HuH-7 (cell line): Measurements from ENCODE around the gene TTYH3.

ENCODE experiments used
- DNase-seq: peaks from one replicate; pipeline ENCODE4 v3.0.0; 2011; ENCODE audit warnings: low spot score

TTYH3 gene

DNA sequence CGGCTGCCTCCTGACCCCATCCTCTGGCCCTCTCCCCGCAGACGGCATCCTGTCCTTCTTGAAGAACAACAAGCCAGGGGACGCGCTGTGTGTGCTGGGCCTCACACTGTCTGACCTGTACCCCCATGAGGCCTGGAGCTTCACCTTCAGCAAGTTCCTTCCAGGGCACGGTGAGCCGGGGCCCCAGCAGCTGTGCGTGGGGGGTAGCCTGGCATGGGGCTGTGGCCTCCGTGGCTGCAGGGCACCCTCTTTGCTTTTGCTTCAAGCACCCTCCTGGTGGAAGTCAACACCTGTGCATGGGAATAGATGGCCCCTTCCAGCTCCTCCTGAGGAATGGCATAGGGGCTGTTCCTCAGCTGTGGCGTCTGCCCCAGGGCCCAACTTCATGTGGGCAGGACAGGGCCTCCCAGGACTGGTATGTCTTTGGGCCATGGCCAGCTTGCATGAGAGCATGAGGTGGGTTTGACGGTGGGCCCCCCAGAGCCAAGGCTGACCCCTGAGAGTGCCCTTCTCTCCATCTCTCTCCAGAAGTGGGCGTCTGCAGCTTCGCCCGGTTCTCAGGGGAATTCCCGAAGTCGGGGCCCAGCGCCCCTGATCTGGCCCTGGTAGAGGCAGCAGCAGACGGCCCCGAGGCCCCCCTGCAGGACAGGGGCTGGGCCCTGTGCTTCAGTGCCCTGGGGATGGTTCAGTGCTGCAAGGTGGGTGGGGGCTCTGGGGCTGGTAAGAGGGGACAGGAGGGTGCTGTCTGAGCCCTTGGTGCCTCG, 76.9 kb downstream of the TTYH3 start:
- DNase-seq, result no peak

DNA sequence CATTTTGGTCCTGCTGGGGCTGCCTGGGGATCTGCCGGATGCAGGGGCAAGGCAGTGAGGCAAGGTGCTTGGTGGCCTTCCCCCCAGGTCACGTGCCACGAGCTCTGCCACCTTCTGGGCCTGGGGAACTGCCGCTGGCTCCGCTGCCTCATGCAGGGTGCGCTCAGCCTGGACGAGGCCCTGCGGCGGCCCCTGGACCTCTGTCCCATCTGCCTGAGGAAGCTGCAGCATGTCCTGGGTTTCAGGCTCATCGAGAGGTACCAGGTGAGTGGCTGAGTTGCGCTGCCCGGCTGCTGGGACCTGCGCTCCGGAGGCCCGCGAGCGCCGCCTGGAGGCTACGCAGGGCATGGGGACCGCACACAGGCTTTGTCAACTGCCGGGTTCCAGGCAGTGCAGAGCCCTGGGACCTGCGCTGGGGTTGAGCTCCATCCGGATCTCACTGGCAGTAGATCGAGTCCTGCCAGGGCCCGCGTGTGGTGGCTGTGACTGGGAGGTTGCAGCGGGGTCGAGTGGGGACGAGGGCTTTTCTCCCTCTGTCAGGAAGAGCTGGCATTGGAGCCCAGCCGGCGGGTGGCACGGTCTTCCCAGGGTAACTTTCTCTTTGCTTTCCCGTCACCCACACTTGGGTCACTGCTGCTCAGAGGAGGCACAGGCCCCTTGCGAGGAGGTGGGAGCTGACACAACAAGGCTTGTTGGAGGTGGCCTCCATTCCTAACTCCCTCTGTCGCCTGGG, 77.9 kb downstream of the TTYH3 start:
- peak; percentile 99 for DNase-seq

- DNase-seq, result no peak
Measured at GRCh38 chr7:2710286-2710655, 78.5 kb downstream of the TTYH3 start.

- DNase-seq, result no peak
Measured at GRCh38 chr7:2710901-2711551, 79.2 kb downstream of the TTYH3 start.

DNA sequence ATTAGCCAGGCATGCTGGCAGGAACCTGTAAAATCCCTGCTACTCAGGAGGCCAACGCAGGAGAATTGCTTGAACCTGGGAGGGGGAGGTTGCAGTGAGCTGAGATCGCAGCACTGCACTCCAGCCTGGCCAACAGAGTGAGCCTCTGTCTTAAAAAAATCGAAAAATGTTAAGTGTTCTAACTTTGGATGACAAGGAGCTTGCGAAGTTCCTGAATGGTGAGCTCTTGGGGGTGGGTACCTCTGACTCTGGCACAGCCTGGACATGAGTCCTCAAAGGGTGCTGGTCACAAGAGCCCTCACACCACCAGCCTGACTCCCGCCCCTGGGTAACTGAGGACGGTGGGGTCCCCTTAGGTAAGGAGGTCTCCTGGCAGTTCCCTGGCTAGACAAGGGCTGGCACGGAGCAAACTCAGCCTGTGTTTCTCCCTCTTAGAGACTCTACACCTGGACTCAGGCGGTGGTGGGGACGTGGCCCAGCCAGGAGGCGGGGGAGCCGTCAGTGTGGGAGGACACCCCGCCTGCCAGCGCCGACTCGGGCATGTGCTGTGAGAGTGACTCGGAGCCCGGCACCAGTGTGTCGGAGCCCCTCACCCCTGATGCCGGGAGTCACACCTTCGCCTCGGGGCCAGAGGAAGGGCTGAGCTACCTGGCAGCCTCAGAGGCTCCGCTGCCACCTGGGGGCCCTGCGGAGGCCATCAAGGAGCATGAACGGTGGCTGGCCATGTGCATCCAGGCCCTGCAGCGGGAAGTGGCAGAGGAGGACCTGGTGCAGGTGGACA, 80.3 kb downstream of the TTYH3 start:
- DNase-seq, result no peak

DNA sequence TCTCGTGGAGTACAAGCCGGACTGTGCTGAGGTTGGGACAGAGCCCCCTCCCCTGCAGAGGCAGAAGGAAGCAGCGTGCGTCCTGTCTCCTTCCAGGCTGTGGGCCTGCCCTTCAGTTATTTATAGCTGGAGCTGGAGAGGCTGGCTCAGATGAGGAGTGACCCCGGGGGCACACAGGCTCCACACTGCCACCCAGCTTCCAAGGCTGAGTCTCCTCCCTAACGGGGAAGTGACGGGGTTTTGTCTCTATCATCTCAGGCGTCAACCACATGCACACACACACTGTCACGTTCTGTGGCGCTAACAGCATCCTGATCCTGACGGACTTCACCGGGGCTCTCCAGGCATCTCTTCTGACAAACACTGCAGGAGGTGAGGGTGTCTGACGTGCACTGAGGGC, 81.6 kb downstream of the TTYH3 start:
- no peak for DNase-seq

DNA sequence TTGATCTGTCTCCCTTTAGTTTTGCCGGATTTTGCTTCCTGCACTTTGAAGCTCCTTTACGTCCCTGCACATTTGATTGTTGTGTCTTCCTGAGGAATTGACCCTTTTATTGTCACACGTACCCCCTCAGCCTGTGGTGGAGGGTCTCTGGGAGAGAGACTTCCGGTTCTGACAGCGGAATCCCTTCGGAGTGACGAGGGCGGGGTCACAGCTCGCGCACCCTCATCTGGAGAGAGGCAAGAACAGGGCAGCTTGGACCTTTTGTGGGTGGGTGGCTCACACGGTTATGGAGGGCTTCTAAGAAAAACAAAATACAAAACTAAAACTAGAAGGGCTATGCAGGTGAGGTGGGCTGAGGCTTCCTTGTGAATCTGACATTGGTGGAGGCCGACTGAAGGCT, 82.2 kb downstream of the TTYH3 start:
- no peak for DNase-seq
